ENCODE data around the gene TMEM212. TPM values are rescaled to one million over a fixed set of nuclear protein-coding genes. Genes with fewer than 3 reads are reported as not detected.
A peak's percentile ranks its signal among the peaks of the same experiment; 100 is the strongest.

TMEM212 gene
- total RNA-seq, 6 experiments from 2014 or later, result not detected

DNA sequence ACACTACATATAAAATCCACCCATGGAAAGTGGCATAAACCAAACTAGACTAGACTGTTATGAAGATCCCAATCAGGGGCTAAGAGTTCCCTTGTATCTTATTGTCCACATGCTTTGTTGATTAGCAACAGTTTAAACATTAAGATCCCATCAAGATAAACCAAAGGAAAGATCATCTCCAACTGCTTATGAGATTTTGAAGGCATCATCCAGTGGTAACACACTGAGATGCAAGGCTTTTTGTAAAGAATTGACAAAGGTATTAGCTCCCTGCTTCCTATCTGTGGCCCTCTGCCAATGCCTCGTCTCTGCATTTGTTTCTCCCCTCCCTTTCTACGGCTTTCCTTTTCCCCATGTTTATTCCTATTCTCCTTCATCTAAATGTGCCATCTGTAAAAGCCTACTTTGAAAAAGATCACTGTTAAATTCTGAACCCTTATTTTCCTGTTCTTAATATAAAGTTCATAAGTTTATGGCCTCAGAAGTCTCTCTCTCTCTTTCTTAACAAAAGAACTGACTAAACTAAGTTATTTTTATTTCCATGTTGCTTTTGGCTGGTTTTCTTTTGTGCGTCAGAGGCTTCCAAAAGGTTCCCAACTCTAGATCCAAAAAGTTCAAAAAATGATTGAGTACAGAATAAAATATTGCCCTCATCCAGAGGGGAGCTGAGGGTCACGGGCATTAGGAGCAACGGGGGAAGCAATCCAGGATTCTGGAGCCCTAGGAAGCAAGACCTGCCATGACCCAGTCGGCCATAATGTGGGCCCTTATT, 38.3 kb upstream of the TMEM212 start:
- no peak for ATAC-seq
- no peaks in the 10 kb centered on the region for H3K27me3 ChIP-seq
- no peaks in the 10 kb centered on the region for H3K36me3 ChIP-seq
- H3K27ac ChIP-seq, result no peak overlapping the region
- no peak overlapping the region for H3K4me3 ChIP-seq
- TF ChIP-seq, protein P1, sequence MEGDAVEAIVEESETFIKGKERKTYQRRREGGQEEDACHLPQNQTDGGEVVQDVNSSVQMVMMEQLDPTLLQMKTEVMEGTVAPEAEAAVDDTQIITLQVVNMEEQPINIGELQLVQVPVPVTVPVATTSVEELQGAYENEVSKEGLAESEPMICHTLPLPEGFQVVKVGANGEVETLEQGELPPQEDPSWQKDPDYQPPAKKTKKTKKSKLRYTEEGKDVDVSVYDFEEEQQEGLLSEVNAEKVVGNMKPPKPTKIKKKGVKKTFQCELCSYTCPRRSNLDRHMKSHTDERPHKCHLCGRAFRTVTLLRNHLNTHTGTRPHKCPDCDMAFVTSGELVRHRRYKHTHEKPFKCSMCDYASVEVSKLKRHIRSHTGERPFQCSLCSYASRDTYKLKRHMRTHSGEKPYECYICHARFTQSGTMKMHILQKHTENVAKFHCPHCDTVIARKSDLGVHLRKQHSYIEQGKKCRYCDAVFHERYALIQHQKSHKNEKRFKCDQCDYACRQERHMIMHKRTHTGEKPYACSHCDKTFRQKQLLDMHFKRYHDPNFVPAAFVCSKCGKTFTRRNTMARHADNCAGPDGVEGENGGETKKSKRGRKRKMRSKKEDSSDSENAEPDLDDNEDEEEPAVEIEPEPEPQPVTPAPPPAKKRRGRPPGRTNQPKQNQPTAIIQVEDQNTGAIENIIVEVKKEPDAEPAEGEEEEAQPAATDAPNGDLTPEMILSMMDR (IDR thresholded peaks at IDR 0.05), result no peak
- no peak for TF ChIP-seq POLR2A (IDR thresholded peaks at IDR 0.05)
- intact Hi-C loops (cut with DNase I), result no loop called here
- 50% methylated on average over 6 of the region's 6 CpGs for whole genome bisulfite sequencing (ENCODE audit: insufficient coverage, low coverage, low lambda C conversion rate, missing lambda C conversion rate)
- no peaks in the 10 kb centered on the region for H3K9me3 ChIP-seq
- no peak for DNase-seq
- H3K4me1 ChIP-seq, result peaks cover 0 to 14% (median 7%) of the 10 kb centered on the region in 4 donors

DNA sequence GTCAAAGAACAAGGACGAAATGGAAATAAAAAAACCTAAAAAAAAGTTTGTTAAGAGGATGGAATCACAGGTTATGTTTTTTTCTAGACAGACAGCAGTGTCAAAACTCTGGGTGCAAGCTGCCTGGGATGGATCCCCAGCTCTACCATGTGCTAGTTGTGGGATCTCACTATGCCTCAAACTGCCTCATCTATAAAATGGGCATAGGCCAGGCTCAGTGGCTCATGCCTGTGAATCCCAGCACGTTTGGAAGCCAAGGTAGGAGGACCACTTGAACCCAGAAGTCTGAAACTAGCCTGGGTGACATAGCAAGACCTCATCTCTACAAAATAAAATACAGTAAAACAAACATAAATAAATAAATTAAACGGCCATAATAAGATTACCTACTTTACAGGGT, 37.5 kb upstream of the TMEM212 start:
- intact Hi-C loops (cut with DNase I), result no loop called here
- peak overlapping the region in 1 of 3 donors; percentile 64 for H3K27ac ChIP-seq

DNA sequence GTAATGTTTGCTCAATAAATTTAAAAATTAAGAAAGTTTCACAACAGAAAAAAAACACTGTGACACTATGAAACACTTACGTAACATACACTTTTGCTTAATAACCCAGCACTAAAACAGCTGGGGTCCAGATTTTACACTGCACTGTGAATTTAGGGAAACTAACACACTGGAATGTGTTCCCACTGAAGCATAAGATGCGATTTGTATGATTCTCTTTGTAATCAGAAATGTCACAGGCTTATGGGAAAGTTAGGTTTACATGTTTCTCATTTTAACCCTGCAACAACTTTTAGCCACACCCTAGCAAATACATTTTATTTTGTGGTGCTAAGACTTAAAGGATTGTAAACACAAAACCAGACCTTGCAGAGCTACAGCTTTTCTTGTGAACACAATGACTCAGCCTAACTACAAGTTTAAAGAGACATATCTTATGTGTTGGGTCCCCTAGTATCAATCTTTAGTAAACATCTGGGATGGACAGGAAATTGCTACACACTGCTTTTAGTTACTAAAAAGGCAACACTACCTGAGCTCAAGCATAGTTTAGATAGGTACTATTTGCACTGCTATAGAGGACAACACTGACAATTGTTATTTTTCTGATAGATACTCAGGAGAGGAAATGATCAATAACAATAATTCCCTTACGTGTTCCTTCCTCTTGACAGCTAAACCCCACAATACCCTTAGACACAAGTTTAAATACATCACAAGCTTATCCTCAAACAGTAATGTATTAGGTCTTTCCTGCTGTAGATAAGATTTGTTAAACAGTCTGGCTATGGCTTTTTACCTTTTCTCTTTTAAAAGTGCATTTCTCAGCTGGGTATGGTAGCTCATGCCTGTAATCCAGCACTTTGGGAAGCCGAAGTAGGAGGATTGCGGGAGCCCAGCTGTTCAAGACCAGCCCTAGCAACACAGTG, 36.7 kb upstream of the TMEM212 start:
- Histone ChIP-seq H3K27ac (peak overlapping the region; percentile 18 to 64 (median 31)), H3K27me3 (no peaks in the 10 kb centered on the region), H3K9me3 (no peaks in the 10 kb centered on the region), H3K36me3 (no peaks in the 10 kb centered on the region), H3K4me1 (peaks cover 0 to 23% (median 7%) of the 10 kb centered on the region in 4 donors), H3K4me3 (no peak overlapping the region)
- DNase-seq, result no peak
- intact Hi-C loops (cut with DNase I), result no loop called here
- 32% methylated on average over 5 of the region's 5 CpGs for WGBS (ENCODE audit: insufficient coverage, low coverage, low lambda C conversion rate, missing lambda C conversion rate)
- peak in 2 of 4 donors; percentile 11 to 38 for ATAC-seq
- TF ChIP-seq POLR2A (IDR thresholded peaks at IDR 0.05), result no peak
- TF ChIP-seq, protein P1 (IDR thresholded peaks at IDR 0.05), result no peak

More for the DNA sequence above, 37.5 kb upstream of the TMEM212 start:
- no peaks in the 10 kb centered on the region for H3K9me3 ChIP-seq
- ATAC-seq (no peak), DNase-seq (no peak)
- WGBS (ENCODE audit: insufficient coverage, low coverage, low lambda C conversion rate, missing lambda C conversion rate), result 45% methylated on average over 3 of the region's 3 CpGs
- H3K36me3 ChIP-seq, result no peaks in the 10 kb centered on the region
- no peak for TF ChIP-seq POLR2A (IDR thresholded peaks at IDR 0.05)
- TF ChIP-seq, protein P1 (IDR thresholded peaks at IDR 0.05), result no peak
- H3K4me1 ChIP-seq, result peaks cover 0 to 15% (median 7%) of the 10 kb centered on the region in 4 donors
- no peak overlapping the region for H3K4me3 ChIP-seq
- no peaks in the 10 kb centered on the region for H3K27me3 ChIP-seq

DNA sequence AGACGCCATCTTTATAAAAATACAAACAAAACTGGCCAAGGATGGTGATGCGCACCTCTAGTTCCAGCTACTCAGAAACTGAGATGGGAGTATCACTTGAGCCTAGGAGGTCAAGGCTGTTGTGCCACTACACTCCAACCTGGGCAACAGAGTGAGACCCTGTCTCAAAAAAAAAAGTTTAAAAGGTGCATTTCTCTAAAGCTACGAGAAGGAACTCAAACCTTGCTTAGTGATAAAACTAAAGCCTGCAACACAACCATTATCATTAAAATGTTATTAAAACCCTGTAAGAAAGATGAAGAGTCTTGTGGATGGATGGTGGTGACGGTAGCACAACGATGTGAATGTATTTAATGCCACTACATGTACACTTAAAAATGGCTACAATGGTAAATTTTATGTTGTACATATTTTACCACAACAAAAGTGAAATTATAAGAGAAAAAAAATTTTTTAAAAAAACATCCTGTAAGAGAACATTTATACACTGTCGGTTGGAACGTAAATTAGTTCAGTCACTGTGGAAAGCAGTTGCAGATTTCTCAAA, 35.9 kb upstream of the TMEM212 start:
- no peak for ATAC-seq
- intact Hi-C loops (cut with DNase I), result no loop called here
- Histone ChIP-seq H3K27ac (peak overlapping the region; percentile 18 to 64 (median 31)), H3K4me3 (no peak overlapping the region), H3K27me3 (no peaks in the 10 kb centered on the region), H3K9me3 (no peaks in the 10 kb centered on the region), H3K36me3 (no peaks in the 10 kb centered on the region), H3K4me1 (peaks cover 0 to 25% (median 7%) of the 10 kb centered on the region in 4 donors)
- whole genome bisulfite sequencing (ENCODE audit: insufficient coverage, low coverage, low lambda C conversion rate, missing lambda C conversion rate), result 92% methylated on average over 7 of the region's 7 CpGs
- DNase-seq, result no peak
- no peak for TF ChIP-seq POLR2A (IDR thresholded peaks at IDR 0.05)
- TF ChIP-seq, protein P1 (IDR thresholded peaks at IDR 0.05), result no peak

Measured in right lobe of liver (tissue), 6 donors.